ENCODE measurements around the gene WNT10A.

The WNT10A gene

GRCh38 chr2:218880102-218880858, at the start of gene WNT10A:
Gene WNT10A, plus strand, starts transcription at chr2:218880852. Its CDS starts 144 bp downstream, at chr2:218880996.
- TF ChIP-seq CTCF (IDR thresholded peaks at IDR 0.05; ENCODE audit: low read length, missing control alignments), result no peak
- no peak for DNase-seq (ENCODE audit: low read depth)
- H3K4me3 ChIP-seq (replicated peaks; ENCODE audit: low read depth, low read length), result no peak within 1 kb of the TSS

GRCh38 chr2:218831378-218831990, 49.2 kb upstream of the WNT10A start, which contains the start of gene PRKAG3:
Gene PRKAG3, minus strand, starts transcription at chr2:218831803.
- DNase-seq (ENCODE audit: low read depth), result no peak
- H3K4me3 ChIP-seq (replicated peaks; ENCODE audit: low read depth, low read length), result no peak within 1 kb of the TSS
- TF ChIP-seq CTCF (IDR thresholded peaks at IDR 0.05; ENCODE audit: low read length, missing control alignments), result no peak

- H3K4me3 ChIP-seq (replicated peaks; ENCODE audit: low read depth, low read length), result no peak overlapping the region
- DNase-seq (ENCODE audit: low read depth), result no peak
- no peak for TF ChIP-seq CTCF (IDR thresholded peaks at IDR 0.05; ENCODE audit: low read length, missing control alignments)
Observed at GRCh38 chr2:218832081-218832480, 48.6 kb upstream of the WNT10A start.

GRCh38 chr2:218832520-218832919, 48.1 kb upstream of the WNT10A start:
- TF ChIP-seq CTCF (IDR thresholded peaks at IDR 0.05; ENCODE audit: low read length, missing control alignments), result no peak
- no peak overlapping the region for H3K4me3 ChIP-seq (replicated peaks; ENCODE audit: low read depth, low read length)
- DNase-seq (ENCODE audit: low read depth), result peak; percentile 16

GRCh38 chr2:218833023-218833609, 47.5 kb upstream of the WNT10A start:
- TF ChIP-seq CTCF (IDR thresholded peaks at IDR 0.05; ENCODE audit: low read length, missing control alignments), result no peak

GRCh38 chr2:218834685-218835084, 46.0 kb upstream of the WNT10A start:
- H3K4me3 ChIP-seq (replicated peaks; ENCODE audit: low read depth, low read length), result no peak overlapping the region
- no peak for DNase-seq (ENCODE audit: low read depth)
- TF ChIP-seq CTCF (IDR thresholded peaks at IDR 0.05; ENCODE audit: low read length, missing control alignments), result no peak

More at GRCh38 chr2:218833023-218833609, 47.5 kb upstream of the WNT10A start:
- no peak for DNase-seq (ENCODE audit: low read depth)
- H3K4me3 ChIP-seq (replicated peaks; ENCODE audit: low read depth, low read length), result no peak overlapping the region

Measured in fibroblast of pulmonary artery (primary cell).